Stimulated activated CD8-positive, alpha-beta memory T cell treated with anti-CD3 and anti-CD28 coated beads, Interleukin-12 subunit alpha, Interleukin-12 subunit beta, amount 100 ng/mL, for 4 hours (primary cell): ENCODE data around the gene MED13L.
A peak's percentile ranks its signal among the peaks of the same experiment; 100 is the strongest.
"Not testable (repeated sequence)": the region's sequence is repeated elsewhere in the genome, so short reads cannot be mapped to it uniquely, and the experiment has no call there.

ENCODE experiments used
- DNase-seq: peaks from one replicate; pipeline ENCODE4 v3.0.0-alpha.2; 2020; ENCODE audit warnings: low read depth

Gene MED13L

DNA sequence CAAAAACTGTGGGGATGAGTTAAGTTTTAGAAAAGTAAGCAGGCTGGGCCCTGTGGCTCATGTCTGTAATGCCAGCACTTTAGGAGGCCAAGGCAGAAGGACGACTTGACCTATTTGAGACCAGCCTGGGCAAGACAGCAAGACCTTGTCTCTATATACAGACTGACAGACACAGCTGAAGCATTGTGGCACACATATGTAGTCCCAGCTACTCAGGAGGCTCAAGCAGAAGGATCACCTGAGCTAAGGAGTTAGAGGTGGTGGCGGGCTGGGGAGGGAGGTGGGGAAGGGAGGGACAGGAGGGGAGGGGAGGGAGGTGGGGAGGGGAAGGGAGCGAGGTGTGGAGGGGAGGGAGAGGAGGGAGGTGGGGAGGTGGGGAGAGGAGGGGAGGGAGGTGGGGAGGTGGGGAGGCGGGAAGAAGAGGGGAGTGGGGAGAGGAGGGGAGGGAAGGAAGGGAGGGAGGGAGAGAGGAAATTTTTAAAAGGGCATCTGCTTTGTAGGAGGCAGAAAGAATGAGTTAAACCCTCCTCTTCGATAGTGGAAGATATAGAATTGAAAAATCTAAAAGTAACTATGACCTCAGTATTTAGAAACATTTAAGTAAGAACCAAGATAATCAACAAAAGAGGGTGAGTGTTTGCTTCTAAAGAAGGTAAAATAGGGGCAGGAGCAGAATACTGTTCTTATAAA is 30.9 kb downstream of the MED13L start:
- no peak for DNase-seq

DNA sequence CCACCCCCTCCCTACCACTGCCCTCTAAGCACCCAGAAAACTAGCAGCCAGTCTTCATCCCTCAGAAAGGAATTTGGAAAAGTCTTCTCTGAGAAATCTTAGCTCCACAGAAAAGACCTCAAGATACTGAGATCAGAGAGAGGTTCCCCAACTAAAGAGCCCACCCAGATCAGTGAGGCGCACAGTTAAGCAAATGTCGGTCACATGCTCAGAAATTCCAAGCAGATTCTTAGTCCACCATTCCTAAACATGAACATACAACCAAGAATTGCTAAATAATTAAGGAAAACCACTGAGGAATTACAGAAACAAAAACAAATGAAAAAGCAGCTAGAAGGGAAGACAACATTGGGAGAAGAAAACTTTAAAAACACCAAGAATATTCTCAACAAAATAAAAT is 32.3 kb downstream of the MED13L start:
- DNase-seq = no peak

DNA sequence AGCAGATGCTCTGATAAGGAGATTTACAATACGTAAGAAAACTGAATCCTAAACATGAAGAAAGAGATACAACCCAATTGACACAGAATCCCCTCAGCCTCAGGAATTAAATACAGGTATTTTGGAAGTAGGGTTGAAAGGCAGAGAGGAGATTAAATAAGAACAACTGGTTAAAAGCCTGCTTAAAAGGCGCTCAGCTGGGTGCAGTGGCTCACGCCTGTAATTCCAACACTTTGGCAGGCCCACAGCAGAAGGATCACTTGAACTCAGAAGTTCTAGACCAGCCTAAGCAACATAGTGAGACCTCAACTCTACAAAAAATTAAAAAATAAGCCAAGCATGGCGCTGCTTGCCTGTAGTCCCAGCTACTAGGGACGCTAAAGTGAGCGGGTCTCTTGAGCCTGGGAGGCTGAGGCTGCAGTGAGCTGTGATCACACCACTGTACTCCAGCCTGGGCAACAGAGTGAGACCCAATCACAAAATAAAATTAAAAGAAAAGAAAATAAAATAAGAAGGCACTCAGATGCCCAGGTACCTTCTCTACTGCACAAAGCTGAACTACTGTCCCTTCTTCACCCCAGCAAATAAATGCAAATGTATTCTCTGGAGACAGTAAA is 32.9 kb downstream of the MED13L start:
- DNase-seq = no peak

DNA sequence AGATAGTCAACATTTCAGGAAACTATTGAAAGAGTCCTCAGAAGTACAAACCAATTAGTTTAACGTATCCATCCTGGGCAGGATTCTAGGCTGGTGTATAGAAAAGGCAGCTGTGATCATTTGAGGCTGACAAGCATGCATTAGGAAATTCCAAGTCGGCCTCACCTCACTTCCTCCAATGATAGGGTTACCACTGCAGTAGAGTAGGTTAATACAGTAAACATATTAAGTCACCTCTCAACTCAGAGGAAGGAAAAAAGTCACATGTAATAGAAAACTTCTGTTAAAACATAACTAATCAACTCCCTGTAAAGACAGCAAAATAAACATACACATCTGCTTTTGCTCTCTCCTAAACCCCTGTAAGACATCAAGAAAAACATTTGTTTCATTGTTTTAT is 33.5 kb downstream of the MED13L start:
- DNase-seq = no peak

DNA sequence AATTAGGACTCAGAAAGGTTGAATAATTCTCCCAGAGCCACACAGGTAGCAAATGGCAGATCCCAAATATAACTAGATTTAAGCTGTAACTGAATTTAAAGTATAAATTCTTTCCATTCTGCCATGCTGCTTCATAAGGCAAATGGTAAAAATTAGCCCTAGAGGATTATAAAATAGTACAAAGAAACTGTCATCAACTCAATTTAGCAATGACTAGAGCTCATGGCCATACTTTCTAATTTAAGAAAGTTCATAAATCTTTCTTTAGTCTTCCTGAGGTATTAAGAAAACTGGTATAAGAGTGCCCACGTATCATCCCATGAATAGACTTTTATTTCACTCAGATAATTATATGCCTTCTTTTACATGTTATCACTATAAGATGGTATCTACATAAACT is 34.8 kb downstream of the MED13L start:
- DNase-seq = no peak

DNA sequence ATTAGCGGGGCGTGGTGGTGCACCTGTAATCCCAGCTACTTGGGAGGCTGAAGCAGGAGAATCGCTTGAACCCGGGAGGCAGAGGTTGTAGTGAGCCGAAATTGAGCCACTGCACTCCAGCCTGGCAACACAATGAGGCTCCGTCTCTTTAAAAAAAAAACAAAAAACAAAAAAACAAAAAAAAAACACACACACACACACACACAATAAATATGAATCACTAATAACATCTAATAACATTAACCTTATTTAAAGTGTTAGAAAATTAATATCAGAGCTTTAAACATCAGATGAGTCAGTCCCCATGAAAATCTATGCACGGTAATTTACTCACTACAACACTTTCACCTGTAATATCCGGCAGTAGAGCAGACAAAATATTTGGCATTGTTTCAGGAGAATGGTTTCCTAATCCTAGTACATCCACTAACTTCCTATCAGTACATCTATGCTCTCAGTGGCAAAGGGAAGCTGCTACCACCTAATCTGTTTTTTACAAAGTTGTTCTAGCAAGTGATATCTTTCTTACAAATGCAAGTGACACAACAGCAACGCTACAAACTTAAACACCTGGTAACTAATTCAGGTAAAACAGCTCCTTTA is 36.2 kb downstream of the MED13L start:
- DNase-seq = no peak

DNA sequence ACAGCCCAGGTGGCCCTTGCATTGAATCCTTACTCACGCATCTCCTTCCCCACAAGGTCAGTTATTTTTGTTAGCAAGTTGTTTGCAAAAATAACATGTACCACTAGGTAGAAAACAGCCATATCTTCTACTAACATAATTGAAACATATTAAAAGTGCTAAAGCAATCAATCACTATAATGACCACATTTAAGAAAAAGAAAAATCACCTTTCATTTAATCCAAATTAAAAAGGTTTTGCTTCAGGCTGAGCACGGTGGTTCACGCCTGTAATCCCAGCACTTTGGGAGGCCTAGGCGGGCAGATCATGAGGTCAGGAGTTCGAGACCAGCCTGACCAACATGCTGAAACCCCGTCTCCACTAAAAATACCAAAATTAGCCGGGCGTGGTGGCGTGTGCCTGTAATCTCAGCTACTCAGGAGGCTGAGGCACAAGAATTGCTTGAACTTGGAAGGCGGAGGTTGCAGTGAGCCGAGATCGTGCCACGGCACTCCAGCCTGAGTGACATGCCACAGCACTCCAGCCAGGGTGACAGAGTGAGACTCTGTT is 38.8 kb downstream of the MED13L start:
- not testable (repeated sequence) for DNase-seq

DNA sequence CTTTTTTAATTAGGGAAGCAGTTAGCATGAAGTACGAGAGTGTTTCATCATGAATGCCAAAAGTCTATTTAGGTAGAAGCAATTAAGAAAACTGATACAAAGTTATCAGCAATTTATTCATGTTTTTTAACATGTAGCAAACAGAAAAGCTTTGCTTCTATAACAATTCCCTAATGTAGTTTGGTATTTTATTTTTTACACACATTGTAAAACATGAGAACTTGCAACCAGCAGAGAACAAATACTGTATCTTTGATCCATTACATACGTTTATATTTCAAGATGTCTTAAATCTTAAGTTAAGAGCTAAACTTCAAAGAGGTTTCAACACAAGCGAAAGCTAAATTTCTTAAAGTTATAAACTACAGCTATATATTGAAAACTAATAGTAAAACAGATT is 39.3 kb downstream of the MED13L start:
- no peak for DNase-seq

DNA sequence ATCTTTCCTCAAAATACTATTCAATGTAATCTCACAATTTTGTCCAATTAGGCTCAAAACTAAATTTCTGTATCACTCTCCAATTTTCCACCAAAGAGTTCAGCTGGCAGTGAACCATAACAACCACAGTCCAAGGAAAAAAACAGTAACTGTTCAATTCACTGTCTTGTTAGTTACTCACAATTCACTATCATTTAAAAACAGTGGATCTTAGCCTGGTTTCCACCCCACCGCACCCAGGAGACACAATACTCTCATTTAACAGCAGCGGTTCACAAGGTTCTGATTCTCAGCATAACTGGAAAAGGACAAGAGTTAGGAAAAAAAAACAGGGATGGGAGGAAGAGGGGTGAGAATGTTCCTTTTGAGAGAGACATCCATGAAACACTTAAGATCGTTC is 40.5 kb downstream of the MED13L start:
- no peak for DNase-seq

DNA sequence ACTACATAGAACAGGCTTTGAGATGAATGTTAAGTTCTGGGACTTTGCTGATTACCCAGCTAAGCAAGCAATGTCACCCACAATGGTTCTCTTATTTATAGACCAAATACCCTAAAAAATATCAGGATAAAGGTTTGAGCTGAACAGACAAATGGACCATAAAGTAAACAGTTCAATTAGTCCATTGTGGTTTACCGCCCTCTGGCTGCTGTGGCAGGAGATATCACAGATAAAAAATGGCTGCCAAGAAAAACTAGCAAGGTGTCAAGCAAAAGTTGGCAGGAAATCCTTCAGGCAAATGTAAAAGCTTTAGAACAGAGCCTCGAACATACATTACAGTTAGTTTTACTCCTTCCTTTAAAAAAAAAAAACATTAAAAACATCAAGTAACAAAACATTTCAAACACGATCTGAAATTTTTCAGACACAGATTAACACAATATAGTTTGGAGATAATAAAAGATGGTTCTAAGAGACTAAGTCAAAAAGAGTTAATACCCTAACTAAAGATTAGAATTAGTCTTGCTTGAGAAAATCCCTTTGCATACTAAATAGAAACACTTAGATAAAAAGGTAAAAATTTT is 41.3 kb downstream of the MED13L start:
- peak; percentile 22 for DNase-seq

DNA sequence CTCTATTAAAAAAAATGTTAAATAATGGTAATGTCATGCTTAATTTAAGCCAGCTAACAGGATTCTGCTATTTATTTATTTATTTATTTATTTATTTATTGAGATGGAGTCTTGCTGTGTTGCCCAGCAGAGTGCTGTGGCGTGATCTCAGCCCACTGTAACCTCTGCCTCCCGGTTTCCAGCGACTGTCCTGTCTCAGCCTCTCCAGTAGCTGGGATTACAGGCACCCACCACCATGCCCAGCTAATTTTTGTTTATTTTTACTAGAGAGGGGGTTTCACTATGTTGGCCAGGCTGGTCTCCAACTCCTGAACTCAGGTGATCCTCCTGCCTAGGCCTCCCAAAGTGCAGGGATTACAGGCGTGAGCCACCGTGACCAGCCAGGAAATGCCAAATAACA is 43.3 kb downstream of the MED13L start:
- not testable (repeated sequence) for DNase-seq

DNA sequence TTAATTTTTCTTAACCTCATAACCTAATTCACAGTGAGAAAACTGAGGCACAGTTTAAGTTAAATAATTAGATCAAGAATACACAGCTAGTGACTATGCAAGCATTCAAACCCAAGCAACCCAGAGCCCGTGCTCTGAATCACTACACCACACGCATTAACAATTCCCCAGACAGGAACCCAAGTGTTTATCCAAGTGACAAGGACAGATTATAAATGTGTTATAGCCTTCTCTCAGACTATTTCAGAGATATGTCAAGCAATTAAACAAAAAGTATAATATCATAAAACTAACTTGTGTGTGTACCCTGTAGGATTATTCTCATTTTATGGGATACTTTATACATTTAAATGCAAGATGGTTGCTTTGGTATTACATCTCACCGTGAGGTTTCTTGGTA is 43.8 kb downstream of the MED13L start:
- DNase-seq = no peak

DNA sequence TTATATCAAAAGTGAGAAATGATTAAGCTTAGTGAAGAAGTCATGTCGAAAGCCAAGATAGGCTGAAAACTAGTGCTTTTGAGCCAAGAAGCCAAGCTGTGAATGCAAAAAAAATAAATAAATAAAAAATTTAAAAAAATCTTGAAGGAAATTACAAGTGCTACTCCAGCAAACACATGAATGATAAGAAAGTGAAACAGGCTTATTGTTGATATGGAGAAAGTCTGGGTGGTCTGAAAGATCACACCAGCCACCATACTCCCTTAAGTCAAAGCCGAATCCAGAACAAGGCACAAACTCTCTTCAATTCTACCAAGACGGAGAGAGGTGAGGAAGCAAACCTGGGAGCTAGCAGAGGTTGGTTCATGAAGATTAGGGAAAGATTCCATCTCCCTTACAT is 49.7 kb downstream of the MED13L start:
- DNase-seq = no peak

DNA sequence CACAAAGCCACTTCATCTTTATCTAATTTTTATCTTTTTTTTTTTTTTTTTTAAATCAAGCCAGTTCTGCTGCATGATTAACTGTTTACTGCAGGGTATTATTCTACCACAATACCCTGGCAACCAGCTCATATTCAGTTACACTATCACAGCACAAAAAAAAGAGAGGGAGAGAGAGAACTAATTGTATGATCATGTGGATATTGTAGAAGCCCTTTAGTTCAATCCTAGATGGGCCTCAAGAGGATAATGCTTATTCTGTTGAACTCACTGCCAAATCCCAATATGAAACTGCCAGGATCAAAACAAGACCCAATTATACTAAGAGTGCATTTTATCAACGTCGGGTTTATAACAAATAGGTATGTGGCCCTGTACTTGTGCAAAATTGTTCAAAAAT is 51.5 kb downstream of the MED13L start:
- no peak for DNase-seq

DNA sequence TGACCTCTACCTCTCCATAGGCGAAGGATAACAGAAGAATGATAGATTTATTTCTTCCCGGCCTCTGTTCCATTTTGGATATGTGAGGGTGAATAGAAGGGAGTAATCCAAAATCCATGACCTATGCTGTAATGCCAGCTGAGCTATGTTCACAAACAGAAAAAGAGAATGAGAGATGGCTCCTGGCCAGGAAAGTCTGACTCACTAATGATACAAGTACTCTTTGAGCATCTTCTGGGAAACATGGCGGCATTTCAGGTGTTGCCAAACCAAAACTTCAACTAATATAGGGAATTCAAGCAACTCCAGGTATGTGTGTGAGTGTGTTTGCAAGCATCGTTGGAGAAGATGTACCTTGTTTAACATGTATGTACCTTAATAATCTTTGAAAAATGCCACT is 55.1 kb downstream of the MED13L start:
- no peak for DNase-seq

DNA sequence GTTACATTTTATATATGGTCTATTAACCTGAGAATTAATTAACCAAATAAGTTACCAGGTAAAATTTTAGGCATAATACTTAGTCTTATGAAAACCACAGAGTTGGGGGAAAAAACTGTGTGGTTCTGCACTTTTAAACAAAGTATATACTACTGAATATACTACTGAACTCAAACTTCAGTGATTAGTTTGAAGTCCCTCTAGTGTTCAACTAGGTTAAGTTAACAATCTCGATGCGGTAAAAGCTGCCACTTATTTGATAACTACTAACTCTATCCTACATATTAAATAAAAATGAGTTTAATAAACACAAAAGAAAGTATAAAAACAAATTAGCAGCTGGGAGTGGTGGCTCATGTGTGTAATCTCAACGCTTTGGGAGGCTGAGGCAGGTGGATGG is 56.7 kb downstream of the MED13L start:
- DNase-seq = no peak

DNA sequence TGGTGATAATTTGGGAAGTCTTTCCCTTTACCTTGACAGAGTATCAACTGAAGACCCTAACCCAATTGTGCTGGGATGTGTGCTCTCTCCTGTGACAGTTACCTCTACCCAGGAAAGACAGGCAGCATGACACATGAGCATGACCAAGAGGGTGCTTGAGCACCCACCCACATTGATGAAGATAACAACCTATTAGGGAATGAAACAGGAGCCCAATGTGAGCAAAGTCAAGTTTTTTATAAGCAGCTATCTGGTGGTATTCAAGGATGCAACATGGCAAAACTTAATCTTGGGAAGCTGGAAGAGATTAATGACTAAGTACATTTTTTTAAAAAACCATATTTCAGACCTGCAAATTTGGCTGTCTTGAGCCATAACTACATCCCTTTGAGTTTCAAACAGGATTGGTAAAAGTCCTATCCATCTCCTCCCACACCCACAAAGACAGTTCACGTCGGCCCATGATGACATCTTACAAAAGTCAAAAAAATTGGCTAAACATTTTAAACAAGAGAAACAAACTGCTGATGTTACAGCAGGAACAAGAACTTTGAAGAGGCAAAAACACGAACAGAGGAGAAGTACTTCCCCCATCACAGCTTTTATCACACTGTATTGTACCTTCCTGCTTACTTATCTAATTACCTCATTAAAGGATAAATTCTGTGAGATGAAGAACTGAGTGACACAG is 60.3 kb downstream of the MED13L start:
- DNase-seq = no peak

DNA sequence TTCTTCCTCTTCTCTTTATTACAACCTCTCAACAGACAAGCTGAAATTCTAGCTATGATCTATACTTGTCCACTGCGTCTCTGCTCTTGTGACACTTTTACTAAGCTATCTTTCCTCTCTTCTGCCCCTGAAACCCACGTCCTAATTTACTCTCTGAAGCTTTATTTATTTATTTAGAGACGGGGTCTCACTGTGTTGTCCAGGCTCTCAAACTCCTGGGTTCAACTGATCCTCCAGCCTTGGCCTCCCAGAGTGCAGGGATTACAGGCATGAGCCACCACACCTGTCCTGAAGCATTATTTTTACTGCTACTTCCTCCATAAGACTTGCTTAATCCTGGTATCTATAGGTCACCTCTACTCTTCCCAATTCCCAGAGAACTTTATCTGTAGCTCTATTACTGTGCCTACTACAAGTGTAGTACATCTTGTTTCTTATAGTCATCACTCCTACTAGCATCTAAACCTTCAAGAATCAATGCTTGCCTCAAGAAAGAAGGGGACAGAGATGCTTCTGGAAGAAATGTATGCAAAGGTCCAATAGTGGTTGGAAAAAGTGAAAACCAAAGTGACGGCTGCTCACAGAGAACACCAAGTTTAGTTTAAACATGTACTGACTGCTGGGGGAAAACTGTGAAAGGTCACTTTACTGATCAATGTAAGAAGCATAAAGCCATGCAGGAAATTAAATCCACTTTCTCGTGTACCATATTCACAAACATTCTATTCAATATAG is 61.3 kb downstream of the MED13L start:
- no peak for DNase-seq

DNA sequence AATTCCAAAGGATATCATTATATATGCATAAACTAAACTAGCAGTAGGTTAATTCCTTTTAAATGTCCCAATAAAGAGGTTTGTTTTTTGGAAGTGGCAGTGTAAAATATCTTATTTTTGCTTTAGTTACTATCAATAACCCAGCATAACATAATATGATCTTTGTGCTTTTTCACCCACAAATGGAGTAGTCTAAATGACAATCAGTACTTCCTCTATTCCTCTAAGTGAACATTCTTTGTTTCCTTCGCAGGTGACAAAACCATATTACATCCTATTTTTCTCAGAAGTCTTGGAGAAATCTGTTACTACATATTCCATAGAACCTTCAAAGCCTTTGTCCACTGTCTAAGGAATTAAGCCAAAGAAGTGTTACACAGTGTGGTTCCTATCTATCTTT is 62.5 kb downstream of the MED13L start:
- DNase-seq = no peak

DNA sequence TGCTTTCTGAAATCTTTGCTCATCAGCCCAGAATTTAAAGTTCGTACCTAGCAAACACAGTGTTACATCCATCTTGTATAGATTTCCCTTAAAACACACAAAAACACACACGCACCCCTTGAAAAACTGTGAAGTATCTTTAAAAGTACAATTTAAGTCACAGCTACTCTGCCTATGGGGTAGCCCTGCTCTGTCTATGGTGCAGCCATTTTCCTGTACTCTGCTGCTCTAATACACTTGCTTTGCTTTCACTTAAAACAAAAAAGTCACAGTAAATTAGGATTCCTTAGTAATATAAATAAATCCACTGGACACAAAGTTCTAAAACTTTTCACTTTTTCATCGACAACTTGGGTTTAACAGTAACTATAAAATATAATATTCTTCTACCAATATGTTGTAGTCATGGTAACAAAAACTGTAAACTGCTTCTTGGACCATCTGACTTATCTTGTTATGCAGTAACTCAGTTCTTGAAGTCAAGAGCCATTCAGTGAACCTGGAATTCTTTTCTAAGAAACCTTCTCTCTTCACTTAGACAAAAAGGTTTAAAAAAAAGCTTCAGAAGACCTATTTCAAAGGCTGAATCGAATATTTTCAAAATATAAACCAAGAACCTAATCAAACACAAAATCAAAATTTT is 63.5 kb downstream of the MED13L start:
- DNase-seq = no peak

DNA sequence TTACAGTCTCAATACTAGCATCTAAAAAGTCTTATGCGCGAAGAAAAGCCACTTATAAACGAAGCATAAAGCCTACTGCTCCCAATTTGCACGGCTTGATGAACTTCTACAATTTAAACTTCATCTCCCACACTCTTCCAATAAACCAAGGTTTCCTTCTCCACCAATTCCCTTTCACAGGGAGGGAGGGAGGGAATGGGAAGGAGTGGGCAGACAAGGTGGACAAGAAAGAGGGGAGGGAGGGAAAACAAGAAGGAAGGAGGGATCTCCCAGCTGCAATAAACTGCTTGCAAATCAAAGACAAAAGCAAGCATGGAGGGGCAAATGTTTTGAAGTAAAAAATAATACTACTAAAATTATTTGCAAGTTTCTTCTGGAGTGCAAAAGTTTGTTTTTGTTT is 64.5 kb downstream of the MED13L start:
- DNase-seq = no peak
